Stimulated activated CD4-positive, alpha-beta T cell treated with anti-CD3 and anti-CD28 coated beads, TNF-alpha, amount 100 ng/mL, for 4 hours (primary cell): Measurements from ENCODE around the gene STK35.

Experiments used
- DNase-seq, 3 experiments: peaks; one replicate each; pipeline ENCODE4 v3.0.0-alpha.2; 2020; ENCODE audit warnings: low read depth in 3 of 3

Gene STK35

DNA sequence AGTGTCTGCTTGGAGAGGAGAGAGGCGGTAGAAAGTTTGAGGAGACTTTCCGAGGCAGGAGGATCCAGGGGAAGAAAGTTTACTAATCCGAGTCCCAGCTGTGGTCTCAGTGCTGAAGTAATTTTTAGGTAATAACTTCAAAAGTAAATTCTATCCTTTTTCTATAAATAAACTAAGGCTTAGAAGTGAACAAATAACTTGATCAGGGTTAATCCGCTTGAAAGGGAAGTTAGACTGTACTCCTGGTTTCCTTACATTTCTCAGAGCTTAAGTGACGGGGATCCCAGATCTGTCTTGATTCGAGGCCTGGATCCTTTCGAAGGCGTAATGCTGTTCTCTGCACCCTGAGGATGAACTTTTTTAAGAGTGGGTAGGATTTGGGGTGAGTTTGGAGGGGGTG lies 2.6 kb downstream of the STK35 start:
- no peak for DNase-seq

DNA sequence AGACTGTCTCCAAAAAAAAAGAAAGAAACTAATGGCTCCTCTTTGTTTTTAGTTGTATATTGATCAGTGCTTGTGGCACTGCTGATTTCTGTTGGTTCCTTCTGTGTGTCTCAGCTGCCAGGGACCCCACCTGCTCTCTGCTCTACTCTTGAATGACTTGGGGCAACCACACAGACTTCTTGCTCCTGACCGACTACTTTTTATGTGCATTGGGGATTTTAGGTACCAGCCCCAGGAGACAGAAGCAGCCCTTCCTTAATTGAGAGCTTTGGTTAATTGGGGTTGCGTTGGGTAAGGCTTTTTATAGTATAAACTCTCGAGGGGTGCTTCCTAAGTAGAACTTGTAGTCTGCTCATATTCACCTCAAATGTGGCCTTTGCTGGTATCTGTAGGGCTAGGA lies 6.9 kb downstream of the STK35 start:
- DNase-seq = no peak

DNA sequence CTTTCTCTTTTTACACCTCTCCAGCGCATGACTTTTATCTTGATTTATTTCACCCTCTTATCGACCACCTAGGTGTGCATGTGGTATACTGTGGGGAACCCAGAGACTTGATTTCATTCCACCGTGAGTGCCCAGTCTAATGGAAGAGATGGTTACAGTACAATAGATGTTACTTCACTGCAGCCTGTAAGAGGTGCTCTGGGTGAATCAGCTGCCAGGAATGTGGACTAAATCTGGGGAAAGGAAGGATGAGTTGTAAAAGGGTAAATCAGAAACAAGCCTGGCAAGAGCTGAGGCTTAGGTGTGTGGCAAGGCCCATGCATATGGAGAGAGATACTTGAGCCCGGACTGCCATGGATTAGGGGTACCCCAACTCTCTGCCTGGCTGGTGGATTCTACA lies 7.4 kb downstream of the STK35 start:
- DNase-seq = no peak

DNA sequence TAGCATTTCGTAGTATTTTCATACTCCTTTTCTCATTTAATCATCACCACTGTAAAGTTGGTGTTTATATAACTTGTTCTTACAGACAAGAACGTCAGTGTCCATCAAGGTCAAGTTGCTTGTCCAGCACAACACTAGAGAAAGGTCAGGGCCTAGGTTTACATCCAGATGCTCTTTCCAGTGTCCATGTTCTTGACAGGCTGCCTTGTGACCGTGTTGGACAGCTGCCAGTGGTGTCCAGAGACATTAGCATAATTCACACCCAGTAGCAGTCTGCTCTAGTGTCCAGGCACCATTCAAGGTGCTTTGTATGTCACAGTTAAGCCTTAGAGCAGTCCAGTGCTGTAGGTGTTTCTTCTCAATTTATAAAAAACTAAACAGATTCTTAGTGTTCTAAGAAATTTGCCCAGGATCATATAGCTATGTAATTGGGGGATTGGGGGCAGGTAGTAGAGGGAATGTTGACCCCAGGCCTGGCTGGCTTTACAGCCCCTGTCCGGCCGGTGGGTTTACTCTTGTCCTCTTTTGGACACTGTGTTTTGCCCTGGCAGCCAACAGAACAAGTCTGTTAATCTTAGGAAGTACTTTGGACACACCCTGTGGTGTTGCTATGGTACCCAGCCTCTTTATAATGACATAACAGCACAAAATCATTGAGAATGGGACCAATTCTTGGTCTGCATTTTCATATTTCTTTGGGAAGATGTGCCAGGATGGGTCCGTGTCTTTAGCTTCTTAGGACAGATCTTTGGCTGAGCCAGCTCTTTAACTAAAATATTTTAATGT lies 8.0 kb downstream of the STK35 start:
- no peak for DNase-seq

DNA sequence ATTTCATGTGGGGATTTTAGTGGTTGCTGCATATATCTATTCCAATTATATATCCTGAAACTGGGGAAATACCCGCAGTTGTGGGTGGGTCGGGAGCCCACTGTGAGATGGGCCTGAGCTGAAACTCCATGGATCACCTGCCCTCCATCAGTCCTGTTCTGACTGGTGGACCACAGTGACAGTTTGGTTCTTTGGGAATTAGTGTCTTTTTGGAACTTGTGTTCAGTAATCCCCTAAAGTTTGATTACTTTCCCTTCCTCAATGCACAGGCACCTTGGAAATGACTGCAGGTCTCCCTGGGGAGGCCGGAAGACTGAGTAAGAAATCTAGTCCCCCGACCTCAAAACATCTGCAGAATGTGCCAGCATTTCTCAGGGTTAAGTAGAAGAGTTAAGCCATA lies 11.3 kb downstream of the STK35 start:
- no peak for DNase-seq

DNA sequence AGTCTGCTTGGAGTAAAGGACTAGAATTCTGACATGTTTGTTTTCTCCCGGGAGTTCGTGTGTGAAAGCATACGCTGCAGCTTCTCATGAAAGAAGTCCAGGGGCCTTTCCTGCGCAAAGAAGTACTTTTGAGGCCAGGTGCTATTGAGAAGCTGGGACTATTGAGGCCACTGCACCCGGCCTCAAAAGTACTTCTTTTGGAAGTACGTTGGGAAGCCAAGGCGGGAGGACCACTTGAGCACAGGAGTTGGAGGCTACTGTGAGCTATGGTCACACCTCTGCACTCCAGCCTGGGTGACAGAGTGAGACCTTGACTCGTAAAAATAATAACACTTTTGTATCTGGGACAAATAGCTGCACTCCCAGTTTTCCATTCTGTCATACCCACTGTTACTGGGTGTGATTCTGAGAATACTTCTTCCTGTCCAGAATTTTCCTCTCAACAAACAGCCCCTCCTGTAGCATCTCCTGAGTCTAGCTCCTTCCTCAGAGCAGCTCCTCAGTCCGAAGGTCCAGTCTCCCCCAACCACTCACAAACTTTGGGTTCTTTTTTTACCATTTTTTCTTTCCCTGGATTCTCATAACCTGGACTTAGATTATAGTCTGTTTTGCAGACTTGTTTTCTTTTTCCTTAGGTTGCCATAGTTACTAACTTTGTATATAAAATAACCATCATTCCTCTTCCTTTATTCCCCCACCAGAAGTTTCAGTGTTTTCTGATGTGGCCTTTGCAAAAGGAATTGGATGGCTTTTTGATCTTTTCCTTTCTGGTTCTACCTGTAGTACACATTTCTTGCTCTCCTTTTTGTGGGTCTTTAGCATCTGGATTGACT lies 12.7 kb downstream of the STK35 start:
- DNase-seq = no peak

DNA sequence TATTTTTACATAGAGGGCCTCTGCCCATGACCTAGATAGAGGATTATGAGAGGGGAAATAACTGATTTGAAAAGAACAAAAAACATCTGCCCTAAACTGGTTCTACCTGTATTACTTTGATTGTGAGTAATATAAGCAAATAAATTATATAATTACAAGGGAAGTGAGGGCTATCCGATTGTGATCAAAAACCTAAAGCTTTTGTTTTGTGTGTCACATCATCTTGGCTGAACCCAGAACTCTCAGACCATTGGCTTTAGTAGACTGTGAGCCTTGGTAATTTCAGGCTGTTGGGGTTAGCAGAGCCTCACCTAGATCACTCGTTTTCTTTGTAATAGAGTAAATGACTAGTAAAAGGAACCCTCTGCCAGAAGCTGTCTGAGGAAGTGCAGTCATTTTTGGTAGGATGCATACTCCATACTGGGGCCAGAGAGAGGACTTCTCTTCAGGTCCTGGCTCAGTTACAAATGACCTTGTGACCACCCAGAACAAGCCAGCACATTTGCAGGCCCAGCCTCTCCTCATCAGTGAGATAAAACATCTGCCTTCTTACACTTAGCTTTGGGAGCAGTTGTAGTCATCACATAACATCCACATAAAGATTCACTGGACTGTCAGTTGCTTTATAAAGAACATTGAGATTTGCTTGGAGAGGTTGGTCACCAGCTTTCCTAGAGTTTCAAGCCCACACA lies 13.5 kb downstream of the STK35 start:
- no peak for DNase-seq

DNA sequence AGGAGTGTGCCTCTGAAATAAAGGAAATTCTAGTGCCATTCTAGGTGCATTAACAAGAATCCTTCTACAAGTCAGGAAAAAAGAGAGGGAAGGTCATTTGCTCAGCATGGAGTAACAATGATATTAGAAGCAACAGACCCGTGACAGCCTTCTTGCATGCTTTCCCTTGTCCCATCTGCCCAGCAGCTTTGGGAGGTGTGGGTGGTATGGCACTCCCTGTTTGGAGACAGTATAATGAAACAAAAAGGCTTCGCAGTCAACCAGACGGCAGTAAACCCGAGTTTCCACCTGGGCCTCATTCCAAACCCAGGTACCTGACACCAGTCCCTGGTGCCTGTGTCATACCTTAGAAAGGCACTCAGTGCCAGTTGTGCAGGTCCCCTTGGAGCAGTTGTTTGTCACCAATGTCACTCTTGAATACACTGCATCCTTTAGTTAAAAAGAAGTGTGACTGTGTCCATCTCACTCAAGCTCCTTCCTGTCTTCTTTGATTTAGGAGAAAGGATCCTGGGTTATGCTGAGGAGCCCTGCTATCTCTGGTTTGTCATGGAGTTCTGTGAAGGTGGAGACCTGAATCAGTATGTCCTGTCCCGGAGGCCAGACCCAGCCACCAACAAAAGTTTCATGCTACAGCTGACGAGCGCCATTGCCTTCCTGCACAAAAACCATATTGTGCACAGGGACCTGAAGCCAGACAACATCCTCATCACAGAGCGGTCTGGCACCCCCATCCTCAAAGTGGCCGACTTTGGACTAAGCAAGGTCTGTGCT lies 14.7 kb downstream of the STK35 start:
- DNase-seq = no peak

DNA sequence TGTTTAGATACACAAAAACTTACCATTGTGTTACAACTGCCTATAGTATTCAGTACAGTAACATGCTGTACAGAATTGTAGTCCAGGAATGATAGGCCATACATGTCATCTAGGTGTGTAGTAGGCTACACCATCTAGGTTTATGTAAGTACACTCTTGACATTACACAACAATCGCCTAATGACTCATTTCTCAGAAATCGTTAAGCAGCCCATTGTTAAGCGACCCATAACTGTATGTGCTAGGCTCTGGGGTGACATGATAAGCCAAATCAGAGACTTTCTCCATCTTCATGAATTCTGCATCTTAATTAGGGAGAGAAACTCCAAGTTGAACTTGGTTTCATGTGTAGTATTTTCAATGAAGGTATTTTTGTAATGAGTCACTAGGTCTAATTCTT lies 17.2 kb downstream of the STK35 start:
- DNase-seq = no peak

DNA sequence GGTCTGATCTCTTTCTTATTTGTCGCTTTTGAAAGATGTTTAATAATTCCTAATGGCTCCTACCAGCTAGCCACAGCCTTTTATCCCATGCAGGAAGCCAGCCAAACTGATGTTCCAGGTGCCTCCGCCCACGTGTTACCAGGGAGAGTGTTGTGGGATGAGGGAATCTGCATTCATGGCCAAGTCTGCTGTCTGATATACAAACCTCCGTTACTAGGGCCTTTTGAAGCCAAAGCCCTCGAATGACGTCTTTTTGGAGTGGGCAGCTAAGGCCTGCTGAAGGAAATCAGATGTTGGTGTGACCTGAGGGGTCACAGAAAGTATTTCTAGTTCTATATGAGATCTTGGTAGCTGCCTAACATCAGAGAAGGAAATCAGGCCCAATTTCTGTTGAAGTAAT lies 21.3 kb downstream of the STK35 start:
- no peak for DNase-seq

DNA sequence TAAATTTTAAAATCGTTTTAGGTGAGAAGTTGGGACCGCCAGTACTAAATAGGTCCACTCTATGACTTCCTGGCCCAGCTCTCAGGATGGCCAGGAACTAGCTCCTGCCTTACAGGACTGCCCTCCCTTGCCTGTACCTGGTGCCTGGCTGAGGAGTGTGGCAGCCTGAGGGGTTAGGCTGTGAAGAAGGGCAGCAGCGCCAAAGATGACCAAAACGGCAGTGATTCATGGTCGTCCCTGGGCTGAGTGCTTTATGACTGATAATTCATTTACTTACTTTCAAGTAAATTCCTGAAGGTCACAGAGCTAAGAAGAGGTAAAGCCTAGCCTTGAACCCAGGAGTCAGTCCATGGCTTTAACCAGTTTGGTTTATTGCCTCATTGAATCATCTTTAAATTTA lies 22.1 kb downstream of the STK35 start:
- no peak for DNase-seq

DNA sequence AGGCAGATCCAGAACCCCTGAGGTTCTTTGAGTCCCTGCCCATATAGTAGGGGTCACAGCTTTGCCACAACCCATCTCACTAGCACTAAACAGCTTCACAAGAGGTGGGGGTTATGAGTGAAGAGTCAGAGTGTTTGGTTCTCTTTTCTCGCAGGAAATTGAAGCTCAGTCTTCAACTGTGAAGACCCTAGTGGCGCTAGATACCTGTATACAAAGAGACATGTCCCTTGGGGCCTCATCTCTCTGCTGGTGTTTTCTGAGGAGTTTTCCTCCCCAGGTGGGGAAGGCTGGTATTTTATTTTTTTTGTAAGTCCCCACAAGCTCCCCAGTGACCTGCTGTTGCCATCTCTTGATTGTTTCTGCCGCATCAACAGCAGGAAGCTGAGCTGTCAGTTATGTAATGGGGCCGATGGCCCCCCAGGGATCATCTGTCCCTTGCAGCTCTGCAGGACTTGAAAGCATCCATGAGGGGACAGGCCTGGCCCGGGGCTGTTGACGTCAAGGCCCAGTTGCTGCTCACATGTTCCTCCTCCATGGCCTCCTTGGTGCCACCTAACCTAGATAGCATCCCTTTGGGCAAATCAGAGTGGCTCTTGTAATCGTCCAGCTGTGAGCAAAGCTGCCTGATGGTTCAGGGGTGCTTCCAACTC lies 23.1 kb downstream of the STK35 start:
- DNase-seq = no peak

DNA sequence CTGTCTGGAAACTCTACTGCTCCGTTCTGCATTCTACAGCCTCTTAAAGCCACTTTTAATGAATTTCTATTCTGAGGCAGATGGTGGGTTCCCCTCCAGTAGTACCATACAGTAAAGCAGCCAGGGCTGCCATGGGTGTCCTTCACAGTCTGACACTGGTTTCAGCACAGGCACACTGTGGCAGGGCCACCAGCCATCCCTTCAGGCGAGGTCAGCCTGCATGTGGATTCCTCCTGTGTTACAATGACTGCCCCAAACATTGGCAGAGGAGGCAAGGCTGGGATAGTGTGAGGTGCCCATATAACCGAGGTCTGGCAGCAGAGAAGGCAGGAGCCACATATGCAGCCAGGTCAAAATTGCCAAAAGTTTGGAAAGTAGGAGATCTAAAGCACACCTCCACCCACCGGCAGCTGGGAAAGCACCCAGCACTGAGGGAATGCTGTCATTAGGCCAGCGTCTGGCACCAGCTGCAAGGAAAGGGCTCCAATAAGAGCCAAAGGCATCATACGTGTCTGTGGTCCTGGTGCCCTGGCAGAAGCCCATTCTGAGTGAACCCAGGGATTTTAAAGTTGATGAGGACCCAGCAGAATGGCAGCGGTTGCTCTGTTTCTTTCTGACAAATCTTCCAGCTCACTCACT lies 24.0 kb downstream of the STK35 start:
- DNase-seq = no peak

DNA sequence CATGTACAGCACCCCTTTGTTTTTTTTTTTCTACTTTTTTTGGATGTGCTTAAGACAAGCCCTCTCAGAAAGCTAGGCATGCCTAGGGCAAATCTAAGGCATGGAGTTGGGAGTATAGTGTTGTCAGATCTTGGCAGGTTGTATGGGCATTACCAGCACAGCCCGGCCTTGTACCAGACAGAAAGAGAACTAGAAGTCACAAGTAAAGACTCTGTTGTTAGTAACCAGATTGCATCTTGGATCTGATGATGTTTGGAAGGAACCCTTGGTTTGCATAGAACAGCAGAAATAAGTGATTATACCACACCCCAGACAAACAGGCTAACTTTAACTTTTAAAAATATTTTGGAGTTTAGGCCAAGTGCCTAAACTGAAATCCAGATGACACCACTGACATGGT lies 25.6 kb downstream of the STK35 start:
- no peak for DNase-seq

DNA sequence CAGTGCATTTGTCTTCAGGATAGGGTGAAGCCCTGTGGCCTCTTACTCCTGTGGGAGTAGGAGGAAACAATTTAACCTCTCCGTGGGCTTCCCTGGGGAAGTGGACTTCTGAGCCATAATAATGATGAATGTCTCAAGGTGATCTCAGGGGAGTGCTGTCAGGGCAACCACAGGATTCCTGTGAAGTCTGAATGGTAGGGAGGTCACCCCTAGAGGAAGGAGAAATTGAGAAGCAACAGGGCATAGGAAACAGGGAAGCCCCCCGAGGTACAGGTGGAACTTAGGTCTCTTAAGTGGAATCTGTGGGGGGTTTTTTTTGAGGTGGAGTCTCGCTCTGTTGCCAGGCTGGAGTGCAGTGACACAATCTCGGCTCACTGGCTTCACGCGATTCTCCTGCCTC lies 26.9 kb downstream of the STK35 start:
- DNase-seq = no peak

DNA sequence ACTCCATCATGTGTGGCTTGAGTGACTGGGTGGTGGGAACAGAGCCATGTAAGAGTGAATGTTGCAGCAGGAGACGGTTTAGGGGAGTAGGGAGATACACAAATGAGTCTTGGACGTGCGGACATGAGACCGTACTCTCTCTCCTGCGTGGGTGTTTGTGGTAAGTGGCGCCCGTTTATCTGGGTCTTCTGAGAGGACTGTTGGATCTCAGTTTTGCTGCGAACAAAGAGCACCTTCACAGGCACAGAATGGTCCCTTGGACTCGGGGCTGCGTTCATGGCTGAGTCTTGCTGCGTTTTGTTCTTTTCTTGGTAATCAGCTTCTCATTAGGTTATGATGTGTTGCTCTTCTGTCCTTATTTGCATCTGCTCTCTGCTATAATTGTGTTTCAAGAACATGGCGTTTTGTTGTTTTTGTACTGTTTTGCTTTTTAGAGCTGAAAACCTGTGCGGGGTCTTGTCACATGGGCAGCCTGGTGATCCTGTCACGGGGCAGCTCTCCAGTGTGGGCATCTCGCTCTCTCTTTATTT lies 28.5 kb downstream of the STK35 start:
- no peak for DNase-seq

DNA sequence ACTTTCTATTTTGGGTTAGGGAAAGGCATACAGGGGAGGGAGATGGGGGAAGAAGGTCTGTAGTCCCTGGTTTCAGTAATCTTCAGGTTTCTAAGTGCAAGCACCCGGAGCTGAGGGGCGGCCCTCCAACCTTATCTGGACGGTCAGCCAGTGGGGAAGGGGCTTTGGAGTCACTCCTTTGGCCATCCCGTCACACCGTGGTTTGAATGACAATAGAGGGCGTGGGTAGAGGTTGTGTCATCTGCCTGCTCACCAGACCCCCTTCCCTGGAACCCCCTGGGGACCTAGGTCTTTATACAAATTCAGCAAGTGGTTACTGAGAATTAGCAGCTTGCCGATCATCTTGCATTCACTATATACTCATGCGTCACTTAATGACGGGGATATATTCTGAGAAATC lies 29.1 kb downstream of the STK35 start:
- DNase-seq = no peak

DNA sequence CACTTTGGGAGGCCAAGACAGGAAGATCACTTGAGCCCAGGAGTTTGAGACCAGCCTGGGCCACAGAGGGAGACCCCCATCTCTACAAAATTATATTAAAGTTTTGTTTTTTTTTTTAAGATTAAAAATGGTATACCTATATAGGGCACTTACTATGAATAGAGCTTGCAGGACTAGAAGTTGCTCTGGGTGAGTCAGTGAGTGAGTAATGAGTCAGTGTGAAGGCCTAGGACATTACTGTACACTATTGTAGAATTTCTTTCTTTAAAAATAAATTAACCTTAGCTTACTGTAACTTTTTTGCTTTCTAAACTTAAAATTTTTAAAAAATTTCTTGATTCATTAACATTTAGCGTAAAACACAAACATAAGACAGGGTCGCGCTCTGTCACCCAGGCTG lies 29.7 kb downstream of the STK35 start:
- no peak for DNase-seq

DNA sequence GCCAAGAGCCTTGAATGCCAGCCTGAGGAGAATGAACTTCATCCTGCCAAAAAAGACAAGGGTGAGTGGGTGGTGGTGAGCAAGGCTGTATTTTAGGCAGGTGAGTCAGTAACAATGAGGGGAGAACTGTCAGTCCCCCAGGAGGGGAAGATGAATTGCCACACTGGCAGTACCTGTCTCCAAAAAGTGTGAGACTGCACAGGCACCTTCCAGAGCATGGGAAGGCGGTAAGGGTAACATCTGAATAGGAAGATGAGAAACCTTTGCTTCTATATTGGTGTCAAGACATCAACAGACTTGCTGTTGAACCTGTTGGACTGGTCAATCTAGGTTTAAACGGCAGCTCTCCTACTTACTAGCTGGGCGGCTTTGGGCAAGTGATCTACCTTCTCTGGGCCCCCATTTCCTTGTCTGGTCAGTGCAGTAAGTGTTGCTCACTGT lies 30.9 kb downstream of the STK35 start:
- DNase-seq = no peak

DNA sequence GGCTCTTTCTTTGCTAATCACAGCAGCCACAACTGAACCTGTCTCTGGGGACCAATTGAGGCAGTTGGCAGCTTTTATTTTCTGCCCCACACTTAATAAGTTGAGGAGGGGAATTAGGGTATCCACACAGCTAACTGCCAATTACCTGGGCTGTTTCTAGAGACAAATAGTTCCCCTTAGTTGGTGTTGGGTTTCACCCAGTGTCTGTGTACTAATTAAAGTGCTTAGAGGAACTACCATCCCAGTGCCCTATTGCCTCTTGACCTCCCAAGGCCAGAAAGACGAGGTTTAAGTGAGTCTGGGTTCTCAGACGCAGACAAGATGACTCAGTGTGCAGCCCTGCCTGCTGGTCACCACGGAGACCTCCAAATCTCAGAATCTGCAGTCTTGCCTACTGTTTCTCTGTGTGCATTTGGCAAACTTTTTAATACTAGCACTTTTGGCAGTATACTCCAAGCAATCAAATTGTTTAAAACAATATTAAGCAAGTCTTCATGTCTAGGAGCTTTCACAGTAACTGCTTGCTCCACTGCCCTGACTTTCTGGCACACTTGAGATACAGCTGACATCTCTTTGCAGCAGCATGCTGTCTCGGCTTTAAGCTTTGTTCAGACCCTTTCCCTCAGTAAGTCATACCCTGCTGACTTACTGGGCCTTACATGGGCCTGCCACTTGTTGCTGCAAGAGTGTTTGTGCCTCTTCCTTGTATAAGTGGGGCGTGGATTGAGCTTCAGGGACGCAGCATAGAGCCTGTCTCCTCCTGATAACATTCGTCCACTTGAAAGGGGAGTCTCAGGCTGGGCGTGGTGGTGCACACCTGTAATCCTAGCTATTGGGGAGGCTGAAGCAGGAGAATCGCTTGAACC lies 31.9 kb downstream of the STK35 start:
- no peak for DNase-seq
